GM19035 (cell line): ENCODE data around the gene PTPRR.

Experiments used
- ATAC-seq: cut with Tn5 transposase; IDR thresholded peaks from one replicate; pipeline ENCODE4 v1.9.1; 2021; ENCODE audit not compliant: unreplicated experiment

The PTPRR gene

DNA sequence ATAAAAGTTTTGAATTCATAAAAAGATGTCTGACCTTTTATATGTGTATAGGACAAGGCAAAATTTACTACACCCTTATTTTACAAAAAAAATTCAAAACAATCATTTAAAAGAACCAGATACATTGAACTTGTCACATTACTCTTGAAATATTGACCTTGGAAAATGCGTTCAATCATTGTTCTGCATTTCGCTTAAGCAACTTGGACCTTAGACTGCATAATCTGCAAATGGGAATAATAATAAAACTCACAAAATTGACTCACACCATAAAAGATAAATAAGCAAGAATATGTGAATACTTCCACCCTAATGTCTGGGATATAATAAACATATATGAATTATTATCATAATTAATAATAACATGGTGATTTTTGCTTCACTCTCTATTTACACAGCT, 213.9 kb downstream of the PTPRR start:
- no peak for ATAC-seq

DNA sequence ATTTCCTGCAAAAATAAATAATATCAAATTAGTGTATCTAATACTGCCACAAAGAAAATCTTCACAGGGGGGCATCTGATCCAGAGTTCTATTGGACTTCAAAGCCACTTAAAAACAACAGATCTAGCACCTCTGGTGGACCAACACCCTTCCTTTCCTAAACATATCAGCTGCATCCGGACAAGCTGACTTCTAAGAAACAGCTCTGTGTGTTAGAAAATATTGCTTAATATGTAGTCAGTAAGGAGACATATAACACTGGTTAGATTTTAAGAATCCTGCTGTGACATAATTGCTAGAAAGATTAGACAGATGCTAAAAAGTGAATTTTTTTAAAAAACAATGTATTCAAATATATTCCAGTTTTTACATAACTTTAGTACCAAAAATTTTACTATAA, 222.2 kb downstream of the PTPRR start:
- ATAC-seq: no peak

DNA sequence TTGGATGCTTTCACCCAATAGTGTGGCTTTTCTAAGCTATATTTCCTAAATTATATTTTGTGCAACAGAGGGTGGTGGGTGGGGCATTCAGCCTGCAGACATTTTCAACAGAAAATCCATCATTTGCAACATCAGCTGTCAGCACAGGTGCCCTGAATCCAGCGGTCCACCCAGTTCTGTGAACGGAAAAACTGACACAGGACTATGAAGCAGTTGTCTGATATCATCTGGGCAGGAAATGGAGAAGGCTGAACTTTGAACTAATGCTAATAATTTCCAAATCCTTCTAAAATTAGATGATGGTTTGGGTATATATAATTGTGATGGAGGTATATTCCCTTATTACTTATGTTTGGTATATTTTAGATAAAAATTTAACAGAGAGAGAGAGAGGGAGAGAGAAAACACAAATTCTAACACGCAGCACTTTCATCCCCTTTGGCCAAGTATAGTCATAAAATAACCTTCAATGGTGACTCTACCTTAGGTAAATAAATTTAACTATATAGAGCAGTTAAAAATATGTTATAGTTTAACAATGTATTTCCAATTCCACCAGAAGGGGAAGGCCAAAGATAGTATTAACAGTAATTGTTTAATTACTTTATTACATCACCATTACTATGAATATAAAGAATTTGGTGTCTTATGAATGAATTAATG, 225.0 kb downstream of the PTPRR start:
- ATAC-seq: no peak

DNA sequence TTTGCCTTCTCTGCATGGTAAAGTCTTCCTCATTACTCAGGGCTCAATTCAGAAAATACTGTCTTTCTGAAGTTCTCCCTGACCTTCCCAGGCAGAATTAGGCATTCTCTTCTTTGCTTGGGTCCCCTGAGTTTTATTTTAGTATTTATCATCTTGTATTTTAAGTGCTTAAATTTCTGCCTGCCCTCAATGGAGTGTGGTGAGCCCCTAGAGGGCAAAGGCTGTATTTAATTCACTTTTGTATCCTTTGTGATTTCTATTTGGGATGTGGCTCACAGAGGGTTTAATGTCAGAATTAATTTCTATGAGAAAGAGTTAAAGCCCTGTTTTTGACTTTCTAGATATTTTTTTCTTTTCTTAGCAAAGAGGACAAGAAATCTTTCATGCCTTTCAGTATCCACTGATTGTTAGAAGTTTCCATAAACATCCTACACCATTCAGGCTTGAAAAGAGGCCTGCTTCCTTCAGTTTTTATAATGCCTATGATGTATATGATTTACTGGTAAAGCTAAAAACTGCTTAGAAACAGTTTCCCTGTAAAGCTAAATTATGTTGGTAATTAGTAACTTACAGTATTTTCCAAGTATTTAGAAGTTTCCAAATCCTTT, 227.8 kb downstream of the PTPRR start:
- ATAC-seq: no peak

DNA sequence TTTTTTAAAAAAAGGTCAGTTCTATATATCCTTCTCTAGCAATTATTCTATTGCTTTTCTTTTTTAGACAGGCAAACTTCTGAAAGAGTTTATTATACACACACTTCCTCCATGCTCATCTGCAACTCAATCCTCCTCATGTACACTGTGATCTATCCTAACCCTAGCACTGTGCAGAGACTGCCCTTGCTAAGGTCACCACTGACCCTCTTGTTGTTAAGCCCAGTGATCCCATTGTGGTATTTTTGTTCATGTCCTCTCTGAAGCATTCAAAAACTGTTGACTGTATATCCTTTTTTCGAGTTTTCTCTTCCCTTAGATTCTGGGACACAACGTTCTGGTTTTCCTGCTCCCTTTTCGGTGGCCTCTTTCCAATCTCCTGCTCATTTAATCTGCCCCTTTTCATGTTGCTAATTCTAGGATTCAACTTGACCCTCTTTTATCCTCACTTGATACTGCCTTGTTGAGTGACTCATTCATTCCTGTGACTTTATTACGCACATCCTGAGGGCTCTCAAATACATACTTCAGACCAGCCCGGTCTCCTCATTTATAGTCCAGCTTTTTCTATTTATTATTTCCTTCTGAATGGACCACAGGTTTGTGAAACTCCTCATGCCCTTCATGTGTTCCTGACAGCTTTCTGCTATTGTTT, 229.4 kb downstream of the PTPRR start:
- no peak for ATAC-seq

DNA sequence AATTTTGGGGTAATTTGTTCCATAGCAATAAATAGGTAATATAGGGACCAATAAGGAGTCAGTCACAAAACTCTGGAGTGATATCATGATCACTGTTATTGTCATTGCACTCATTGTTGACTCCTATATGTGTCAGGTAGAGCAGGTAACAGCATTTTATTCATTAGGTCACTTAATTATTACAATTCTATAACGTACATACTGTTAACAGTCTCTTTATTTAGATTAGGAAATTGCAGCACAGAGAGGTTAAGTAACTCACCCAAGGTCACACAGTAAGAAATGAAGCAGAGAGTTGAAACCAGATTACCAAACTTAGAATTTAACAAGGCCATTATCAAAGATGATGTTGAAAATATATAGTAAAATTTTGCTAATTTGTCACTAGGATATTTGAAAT, 233.6 kb downstream of the PTPRR start:
- no peak for ATAC-seq

DNA sequence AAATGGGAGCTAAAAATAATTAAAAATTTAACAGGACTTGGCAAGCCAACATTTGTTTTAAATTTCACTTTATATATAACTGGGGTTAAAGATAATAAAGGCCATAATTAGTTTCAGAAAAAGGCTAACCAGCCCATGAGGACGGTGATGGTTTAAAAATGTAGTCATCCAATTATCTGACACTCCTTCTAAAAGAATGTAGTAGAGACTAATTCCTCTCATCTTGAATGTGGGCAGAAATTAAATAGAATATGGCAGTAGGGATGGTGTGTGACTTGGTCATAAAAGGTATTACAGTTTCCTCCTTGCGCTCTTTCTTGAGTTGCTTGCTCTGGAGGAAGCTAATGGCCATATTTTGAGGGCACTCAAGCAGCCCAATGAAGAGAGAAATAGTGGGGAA, 234.2 kb downstream of the PTPRR start:
- ATAC-seq: no peak

DNA sequence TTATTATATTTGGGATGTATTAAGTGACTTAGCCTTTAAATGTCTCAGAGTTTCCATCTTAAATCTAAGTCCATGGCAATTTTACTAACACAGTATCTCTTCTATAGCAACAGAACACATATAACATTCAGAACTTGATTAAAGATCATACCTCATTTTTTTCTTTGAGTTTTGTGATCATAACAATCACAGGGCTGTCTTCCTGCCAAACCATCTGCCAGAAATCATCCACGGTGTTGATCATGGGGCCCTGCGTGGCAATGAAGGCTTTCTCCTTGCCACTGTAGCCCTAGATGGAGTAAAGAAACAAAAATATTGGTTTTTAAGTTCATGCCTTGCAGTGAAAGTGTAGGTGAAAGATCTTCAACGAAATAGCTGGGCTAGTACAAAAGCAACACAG, 236.6 kb downstream of the PTPRR start:
- ATAC-seq: no peak

DNA sequence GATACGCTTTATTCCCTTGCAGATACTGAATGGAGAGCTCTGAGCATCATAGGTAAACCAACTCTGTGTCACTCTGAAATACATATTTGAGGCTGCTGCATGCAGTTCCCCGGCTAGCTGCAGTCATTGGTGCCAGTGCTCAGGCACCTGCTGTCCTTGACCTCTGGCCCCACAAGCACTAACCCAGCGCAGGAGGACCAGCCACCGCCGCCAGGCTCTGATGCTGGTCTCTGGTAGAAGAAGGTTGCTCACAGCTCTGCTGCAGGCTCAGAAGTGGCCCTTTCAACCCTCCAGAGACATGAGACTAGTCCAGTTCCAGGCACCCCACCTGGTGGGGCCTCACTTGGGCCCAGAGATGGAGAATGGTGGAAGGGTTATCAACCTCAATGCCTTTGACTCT, 248.8 kb downstream of the PTPRR start:
- ATAC-seq: no peak

DNA sequence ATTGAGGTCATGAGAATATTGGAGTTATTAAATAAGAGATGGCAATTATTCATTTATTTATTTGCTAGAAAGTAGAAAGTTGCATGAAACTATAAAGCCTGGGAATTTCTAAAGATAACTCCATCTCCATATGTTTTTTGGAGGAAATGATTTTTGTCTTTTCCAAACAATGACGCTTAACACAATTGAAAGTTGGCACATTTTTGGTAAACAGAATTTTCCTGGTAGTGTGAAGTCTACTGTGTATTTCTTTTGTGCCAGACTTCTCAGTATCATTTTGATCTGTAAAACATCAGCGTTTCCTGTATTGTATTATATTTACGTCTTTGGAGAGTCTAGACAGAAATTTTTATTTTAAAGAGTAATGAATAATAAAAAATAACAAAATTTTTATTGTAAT, 249.6 kb downstream of the PTPRR start:
- ATAC-seq: no peak

DNA sequence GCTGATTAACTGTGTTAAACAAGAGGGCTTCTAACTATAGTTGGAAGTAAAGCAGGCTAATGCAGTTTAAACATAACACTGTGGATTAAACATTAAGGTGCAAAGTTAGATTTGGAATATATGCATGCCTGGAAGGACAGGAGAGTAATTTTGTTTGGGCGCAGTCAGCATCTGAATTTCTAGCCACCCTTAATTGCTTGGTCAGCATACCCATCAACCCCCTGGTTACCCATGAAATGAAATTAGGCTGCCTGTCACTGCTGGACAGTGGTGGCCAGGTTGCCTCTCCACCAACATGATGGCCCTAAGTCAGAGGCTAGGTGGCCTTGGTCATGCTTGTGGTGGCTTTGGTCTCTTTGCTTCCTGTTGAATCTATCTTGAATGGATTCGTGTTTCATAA, 253.3 kb downstream of the PTPRR start:
- ATAC-seq: no peak

DNA sequence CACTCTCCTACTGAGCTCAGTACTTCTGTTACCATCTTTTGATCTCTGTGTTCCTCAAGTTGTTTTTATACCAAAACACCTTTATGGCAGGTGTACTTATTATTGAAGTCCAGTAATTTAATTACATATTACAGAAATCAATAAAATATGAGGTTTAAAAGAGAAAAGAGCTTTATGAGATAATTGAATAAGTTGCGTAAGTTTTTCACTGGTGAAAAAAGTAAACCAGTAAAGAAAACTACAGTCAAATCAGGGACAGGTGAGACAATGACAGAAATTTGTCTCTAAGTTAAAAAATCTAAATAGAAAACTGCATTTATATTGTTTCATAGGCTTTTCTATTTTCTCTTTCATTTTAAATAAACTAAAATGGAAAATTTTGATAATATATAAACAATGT, 254.2 kb downstream of the PTPRR start:
- no peak for ATAC-seq

DNA sequence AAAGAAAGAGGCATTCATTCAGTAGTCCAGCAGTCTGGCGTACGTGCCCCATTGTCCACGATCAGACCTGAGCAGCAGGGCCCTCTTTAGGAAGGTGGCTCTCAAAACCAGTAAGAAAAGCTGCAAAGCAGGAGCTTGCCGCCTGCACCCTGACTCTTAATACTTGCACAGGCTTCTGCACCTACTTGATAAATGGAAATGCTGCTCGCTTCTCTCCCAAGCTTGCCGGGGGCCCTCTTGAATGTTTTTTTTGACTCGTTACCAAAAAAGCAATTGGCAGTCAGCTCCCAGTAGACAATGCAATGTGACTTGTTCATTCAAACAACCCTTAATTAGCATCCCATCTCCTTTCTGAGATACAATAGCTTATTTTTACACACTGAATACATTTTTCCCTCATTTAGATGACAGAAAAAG, 256.1 kb downstream of the PTPRR start:
- ATAC-seq: no peak

DNA sequence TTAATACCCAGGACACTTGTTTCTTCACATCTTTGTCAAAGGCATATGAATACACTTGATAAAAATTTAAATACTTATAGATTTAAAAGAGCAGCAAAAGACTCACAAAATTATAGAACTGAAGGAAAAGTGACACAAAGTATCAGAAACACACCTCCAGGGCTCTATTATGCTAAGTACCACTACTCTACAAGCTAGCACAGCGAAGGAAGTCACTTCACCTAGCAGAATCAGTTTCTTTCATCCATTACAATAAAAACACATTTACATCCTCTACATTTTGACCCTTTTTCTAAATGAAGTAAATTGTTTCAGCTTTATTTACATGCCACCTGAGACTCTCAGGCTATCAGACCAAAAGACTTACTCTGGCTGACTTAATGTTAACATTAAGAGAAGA, 256.7 kb downstream of the PTPRR start:
- ATAC-seq: no peak

DNA sequence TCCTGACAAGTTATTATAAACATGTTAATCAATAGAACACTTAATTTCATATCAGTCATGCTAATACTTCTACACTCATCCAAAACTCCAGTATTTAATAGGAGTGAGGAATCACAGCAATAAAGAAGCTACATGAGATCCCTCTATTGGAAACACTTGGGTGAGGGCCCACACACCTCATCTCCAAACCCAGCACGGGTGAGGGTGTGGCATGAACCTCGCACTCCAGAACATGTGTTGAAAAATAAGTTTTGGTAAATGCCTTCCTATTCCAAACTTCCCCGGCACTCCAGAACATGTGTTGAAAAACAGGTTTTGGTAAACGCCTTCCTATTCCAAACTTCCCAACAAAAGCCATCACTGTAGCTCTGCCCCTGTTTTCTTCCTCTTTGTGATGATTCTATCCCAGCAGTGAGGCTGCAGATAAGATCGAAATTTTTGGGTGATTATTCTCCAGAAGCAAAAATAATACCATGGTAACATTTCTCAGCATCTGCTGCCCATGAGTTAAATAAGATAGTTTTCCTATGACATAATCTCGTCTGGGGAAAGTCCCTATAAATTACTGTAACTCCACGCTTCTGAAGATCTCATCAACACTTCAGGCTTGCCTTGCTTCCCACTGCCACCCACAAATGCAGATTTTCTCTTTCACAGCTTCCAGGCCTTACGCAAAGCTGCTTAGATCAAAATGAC, 258.9 kb downstream of the PTPRR start:
- ATAC-seq: no peak

DNA sequence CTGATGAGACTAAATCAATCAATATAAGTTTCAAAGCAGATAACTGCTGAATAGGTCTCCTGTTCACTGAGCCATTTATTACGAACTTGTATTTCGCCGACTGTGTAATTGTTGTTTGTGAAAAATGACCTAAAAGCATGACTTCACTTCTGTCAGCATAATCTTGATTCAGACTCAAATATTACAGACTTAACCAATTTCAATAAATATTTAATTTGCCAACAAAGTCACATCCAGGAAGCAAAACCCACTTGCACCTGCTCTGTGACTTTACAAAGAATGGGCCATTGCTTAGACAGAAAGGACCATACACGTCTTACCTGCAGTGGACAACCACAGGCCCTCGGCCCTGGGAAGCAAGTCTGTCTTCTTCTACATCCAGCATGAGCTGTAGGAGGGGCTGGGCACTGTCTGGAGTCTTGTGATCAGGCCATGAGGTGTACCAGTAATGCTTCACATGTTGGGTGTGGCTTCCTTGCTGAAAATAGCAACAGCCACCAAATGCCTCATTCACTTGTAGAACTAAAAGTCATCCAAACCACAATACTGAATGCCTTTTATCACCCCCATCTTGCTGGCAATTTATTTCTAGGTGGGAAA, 259.8 kb downstream of the PTPRR start:
- no peak for ATAC-seq

DNA sequence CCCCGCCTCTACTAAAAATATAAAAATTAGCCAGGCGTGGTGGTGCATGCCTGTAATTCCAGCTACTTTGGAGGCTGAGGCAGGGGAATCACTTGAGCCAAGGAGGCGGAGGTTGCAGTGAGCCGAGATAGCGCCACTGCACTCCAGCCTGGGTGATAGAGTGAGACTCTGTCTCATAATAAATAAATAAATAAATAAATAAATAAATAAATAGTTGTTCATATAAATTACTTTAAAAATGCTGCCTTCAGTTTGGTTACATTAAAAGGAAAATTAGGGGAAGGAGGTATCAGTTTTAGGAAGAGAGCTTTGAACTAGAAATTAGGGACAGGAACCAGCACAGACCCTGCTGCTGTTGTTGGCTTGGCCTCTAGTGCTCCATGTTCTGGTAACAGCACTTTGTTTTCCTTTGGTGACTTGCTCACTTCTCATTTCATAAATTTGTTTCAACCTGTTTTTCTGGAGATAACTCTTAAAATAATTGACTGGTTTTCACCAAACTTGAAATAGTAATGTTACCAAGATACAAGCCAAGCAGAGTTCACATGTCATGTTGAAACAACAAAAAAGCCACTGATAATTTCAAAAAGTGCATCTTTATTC, 260.4 kb downstream of the PTPRR start:
- no peak for ATAC-seq

DNA sequence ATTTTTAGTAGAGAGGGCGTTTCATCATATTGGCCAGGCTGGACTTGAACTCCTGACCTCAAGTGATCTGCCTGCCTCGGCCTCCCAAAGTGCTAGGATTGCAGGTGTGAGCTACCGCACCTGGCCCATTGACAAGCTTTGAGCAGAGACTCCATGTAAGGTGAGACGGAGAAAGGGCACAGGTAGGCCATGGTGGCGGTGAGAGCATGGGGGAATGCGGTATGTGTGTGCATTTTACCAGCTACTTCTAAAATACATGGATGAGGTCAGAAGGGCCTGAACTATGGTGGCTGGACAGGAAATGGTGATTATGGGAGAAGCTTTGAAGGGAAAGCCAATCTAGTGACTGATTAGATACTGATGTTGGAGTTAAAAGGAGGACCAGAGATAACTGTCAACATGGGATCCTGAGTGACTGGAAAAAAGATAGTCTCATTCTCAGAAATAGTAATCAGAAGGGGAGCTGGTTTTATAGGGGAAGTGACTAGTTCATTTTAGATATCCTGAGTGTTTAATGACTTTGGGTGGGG, 261.4 kb downstream of the PTPRR start:
- no peak for ATAC-seq

DNA sequence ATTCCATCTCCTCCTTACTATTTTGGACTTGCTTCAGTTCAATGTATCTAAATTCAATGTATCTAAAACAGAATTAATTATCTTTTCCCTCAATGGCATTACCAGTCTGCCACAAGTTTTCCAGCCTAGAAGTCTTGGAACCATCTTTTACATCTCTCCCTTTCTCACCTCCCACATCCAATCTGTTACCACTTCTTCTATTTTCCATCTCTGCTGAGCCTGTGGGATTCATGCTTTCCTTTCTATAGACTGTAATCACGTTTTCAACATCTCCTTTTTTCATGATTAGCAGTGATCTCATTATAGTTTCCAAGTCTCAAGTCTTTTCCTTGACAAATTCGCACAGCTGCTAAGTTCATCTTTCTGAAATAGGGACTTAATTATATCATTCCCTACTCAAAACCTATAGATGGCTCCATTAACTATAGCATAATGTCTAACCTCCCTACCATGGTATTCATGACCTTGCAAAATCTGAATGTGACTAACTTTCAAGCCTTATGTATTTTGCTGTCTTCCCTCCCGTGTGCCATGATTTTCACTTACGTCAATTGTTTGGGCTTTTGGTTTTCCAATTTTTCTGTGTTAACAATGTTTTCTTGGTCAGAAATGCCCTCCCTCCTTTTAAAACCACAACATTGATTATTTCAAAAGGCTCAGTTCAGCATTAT, 262.8 kb downstream of the PTPRR start:
- ATAC-seq: no peak

DNA sequence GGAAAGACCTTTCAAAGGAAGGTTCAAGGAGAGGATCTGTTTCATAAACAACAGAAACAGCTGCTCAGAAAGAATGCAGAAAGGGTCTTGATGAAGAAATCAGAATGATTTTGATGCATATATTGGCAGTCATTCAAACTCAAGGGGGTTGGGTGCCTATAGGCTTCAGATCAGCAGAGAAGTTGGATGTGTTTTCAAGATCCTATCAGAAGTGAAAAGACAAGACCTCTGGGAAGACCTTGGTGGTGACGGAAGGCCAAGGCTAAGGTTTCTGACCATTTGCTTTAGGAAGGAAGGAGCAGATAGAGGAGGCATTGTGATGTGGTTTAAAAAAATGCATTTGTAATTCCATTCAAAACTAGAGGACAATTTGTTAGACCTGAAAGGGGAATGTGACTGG, 268.1 kb downstream of the PTPRR start:
- ATAC-seq: no peak
